Testis (tissue), 3 donors: Measurements from ENCODE around the gene RBKS. TPM values are rescaled to one million over a fixed set of nuclear protein-coding genes. Genes with fewer than 3 reads are reported as not detected.

Experiments used
- DNase-seq: peaks from one replicate; pipeline ENCODE4 v3.0.0-alpha.2; 2019
- H3K27ac ChIP-seq, 2 donors: fragments of 200-600 bp; sonication (generic); one replicate each; pipeline ENCODE4 v1.5.1; 2019
- H3K27me3 ChIP-seq: fragments of 200-600 bp; sonication (generic); one replicate; pipeline ENCODE4 v1.5.1; 2019
- H3K36me3 ChIP-seq: fragments of 200-600 bp; sonication (generic); one replicate; pipeline ENCODE4 v1.5.1; 2017; ENCODE audit warnings: low read depth; ENCODE audit errors: missing control alignments
- H3K4me1 ChIP-seq: fragments of 200-600 bp; sonication (generic); one replicate; pipeline ENCODE4 v1.5.1; 2019
- H3K4me3 ChIP-seq, 2 donors: fragments of 200-600 bp; sonication (generic); one replicate each; pipeline ENCODE4 v1.5.1; 2017 to 2019
- H3K9me3 ChIP-seq: fragments of 200-600 bp; sonication (generic); one replicate; pipeline ENCODE4 v1.5.1; 2017
- POLR2A ChIP-seq: fragments of 450-650 bp; IDR thresholded peaks from one replicate; pipeline ENCODE4 v1.6.1; 2017; ENCODE audit warnings: antibody characterized with exemption, mild to moderate bottlenecking, moderate library complexity
- WGBS, 2 donors: methylation state at CpG; one replicate each; pipeline ENCODE4 v1.1.5; 2018; 5-methylcytosine and 5-hydroxymethylcytosine counted together
- intact Hi-C: fragments of 100-400 bp; cut with DNase I; formaldehyde crosslinking; loops from one replicate; pipeline ENCODE4 v1.15.1; 2023; ENCODE audit warnings: low total_unique reads
- polyA plus RNA-seq: library from polyadenylated mRNA; stranded (reverse); fragments of 350-450 nt; fragmentation: Illumina TruSeq; extraction: RNeasy Lipid Tissue Mini Kit (QIAGEN cat#74804); gene quantifications from one replicate; pipeline ENCODE4 v1.2.3, GENCODE V29; 2014; ENCODE audit warnings: low read depth, low replicate concordance; ENCODE audit not compliant: insufficient read depth
- total RNA-seq, 2 donors: library from RNA; depleted of rRNA; stranded (reverse); fragments of >200 nt; gene quantifications; one replicate each; pipeline ENCODE4 v1.2.3, GENCODE V29; 2016
- TF ChIP-seq, protein P1 (sequence below), 3 experiments: fragments of 450-650 bp in 2 of 3; fragments of 200-600 bp in 1 of 3; sonication (generic) in 1 of 3; IDR thresholded peaks; one replicate each; pipeline ENCODE4 v1.5.1; 2016 to 2019; ENCODE audit warnings: antibody characterized with exemption in 3 of 3, mild to moderate bottlenecking in 2 of 3, moderate library complexity in 1 of 3

Gene RBKS
- total and polyA plus RNA-seq, 3 donors from 2014 or later: 6.1 to 18.4 (median 6.3) TPM

DNA sequence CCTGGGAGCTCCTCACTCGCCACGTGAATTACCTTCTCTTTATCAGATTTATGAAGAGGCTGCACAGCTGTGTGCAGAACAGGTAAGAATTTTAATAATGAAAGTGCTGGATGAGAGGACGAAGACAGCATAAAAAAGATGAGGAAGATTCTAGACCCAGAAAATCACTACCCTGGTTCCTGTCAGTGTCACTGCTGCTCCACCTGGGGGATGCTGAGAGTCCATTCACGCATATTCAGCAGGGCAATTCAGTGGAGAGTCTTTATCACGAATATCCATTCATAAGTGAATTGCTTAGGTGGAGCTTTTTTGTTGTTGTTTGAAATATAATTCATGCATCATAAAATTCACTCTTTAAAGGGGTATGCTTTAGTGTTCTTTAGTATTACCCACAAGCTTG, 66.6 kb downstream of the RBKS start:
- intact Hi-C loops: no loop called here
- H3K27ac ChIP-seq: no peak overlapping the region
- TF ChIP-seq POLR2A: no peak
- TF ChIP-seq, protein P1, sequence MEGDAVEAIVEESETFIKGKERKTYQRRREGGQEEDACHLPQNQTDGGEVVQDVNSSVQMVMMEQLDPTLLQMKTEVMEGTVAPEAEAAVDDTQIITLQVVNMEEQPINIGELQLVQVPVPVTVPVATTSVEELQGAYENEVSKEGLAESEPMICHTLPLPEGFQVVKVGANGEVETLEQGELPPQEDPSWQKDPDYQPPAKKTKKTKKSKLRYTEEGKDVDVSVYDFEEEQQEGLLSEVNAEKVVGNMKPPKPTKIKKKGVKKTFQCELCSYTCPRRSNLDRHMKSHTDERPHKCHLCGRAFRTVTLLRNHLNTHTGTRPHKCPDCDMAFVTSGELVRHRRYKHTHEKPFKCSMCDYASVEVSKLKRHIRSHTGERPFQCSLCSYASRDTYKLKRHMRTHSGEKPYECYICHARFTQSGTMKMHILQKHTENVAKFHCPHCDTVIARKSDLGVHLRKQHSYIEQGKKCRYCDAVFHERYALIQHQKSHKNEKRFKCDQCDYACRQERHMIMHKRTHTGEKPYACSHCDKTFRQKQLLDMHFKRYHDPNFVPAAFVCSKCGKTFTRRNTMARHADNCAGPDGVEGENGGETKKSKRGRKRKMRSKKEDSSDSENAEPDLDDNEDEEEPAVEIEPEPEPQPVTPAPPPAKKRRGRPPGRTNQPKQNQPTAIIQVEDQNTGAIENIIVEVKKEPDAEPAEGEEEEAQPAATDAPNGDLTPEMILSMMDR (IDR thresholded peaks at IDR 0.05): no peak
- no peak for DNase-seq
- H3K27me3 ChIP-seq: no peaks in the 10 kb centered on the region
- H3K4me3 ChIP-seq: no peak overlapping the region
- H3K9me3 ChIP-seq: no peaks in the 10 kb centered on the region
- H3K36me3 ChIP-seq: no peaks in the 10 kb centered on the region
- H3K4me1 ChIP-seq: no peaks in the 10 kb centered on the region
- 89 to 92% methylated on average over 5 of the region's 5 CpGs for WGBS, 2 donors

DNA sequence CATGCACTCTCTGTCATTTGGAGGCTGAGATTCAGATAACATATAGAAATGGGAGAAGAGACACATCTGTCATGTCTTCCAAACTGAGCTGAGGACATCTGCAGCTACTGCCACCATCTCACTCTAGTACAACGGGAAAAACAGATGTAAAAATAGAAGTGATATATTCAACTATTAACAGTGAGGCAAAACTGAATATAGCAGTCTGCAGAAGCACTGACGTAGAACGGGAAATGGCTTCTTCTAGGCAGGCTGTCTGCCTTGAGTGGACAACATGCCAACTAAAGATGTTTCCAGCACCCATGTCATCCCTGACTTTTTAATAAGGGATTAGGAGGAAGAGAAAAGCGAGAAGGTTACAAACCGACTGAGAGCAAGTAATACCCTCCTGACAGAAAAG, 67.1 kb downstream of the RBKS start:
- H3K36me3 ChIP-seq: no peaks in the 10 kb centered on the region

DNA sequence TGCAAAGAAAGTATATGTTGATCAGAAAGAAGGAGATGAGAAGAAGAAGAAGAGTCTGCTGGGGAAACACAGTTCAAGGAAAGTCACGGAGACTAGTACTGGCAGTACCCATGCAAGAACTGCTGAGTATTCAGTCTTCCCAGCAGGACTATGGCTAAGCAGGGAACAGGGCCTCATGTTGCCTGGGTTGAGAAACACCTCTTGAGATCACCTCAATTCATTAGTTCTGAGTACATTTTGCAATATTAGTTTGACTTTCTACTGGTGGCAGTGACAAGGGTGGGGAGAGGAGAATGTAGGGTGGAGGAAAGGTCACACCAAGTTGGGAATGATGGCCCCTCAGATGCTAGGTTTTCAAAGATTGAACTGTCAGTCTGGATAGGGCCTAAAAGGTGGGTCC, 68.1 kb downstream of the RBKS start:
- intact Hi-C loops: no loop called here
- no peaks in the 10 kb centered on the region for H3K27me3 ChIP-seq
- H3K36me3 ChIP-seq: no peaks in the 10 kb centered on the region
- 70 to 71% methylated on average over 1 of the region's 1 CpG for WGBS, 2 donors
- TF ChIP-seq POLR2A: no peak
- TF ChIP-seq, protein P1 (IDR thresholded peaks at IDR 0.05): no peak
- no peak for DNase-seq
- H3K4me3 ChIP-seq: no peak overlapping the region
- no peak overlapping the region for H3K27ac ChIP-seq
- no peaks in the 10 kb centered on the region for H3K4me1 ChIP-seq
- H3K9me3 ChIP-seq: no peaks in the 10 kb centered on the region

More for the DNA sequence above, 67.1 kb downstream of the RBKS start:
- H3K4me1 ChIP-seq: no peaks in the 10 kb centered on the region
- H3K9me3 ChIP-seq: no peaks in the 10 kb centered on the region
- H3K27ac ChIP-seq: no peak overlapping the region
- WGBS, 2 donors: 92 to 95% methylated on average over 5 of the region's 5 CpGs
- H3K27me3 ChIP-seq: no peaks in the 10 kb centered on the region
- TF ChIP-seq, protein P1 (IDR thresholded peaks at IDR 0.05): no peak
- no peak for TF ChIP-seq POLR2A
- no peak overlapping the region for H3K4me3 ChIP-seq
- intact Hi-C loops: no loop called here
- no peak for DNase-seq

DNA sequence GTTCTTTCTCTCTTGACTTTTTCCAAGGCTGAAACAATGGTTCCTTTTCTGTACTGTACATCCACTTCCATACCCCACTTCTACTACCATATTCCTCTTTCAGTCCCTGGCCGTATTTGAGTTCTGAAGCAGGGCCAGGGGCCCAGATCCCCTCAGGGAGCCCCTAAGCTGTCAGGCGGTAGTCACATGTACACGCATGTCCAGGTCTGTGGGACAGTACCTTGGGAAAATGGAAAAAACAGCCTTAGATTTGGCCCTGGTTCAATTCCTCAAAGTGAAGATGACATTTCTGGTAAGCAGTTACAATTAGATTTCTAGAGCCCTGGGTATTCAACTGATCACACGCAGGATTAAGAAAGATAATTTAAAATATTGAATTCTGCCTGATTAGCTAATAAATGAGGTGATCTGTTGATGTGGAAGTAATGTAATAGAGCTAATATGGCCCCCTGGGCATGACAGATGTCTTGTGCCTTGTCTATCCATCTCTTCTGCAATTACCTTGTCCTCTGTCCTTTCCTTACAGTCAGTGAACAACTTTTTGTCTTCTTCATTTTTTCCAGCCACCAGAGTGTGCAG, 74.2 kb downstream of the RBKS start:
- WGBS, 2 donors: 92 to 99% methylated on average over 4 of the region's 4 CpGs
- H3K36me3 ChIP-seq: no peaks in the 10 kb centered on the region
- TF ChIP-seq, protein P1 (IDR thresholded peaks at IDR 0.05): no peak
- no peak for TF ChIP-seq POLR2A
- no peak overlapping the region for H3K4me3 ChIP-seq
- H3K27me3 ChIP-seq: no peaks in the 10 kb centered on the region
- intact Hi-C loops: no loop called here
- no peaks in the 10 kb centered on the region for H3K9me3 ChIP-seq
- DNase-seq: no peak
- H3K27ac ChIP-seq: no peak overlapping the region
- no peaks in the 10 kb centered on the region for H3K4me1 ChIP-seq

DNA sequence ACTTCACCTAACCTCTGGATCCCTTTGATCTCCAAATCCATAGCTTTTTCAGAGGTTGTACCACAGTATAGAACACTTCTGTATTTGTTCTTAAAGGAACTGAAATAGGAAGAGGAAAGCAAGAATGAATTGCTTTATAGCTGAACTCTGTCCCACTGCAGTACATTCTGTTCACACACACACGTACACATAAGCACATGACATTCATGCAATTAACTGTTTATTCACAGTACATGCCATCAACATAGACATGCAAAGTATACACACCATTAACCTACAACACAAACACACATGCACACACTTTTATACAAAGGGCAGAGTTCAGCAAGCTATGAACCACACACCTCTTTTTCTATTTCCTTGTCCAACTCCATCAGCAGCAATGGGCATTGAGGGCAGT, 75.4 kb downstream of the RBKS start:
- Histone ChIP-seq H3K9me3 (no peaks in the 10 kb centered on the region), H3K27me3 (no peaks in the 10 kb centered on the region), H3K4me1 (no peaks in the 10 kb centered on the region), H3K36me3 (no peaks in the 10 kb centered on the region), H3K27ac (no peak overlapping the region), H3K4me3 (no peak overlapping the region)
- DNase-seq: no peak
- intact Hi-C loops: no loop called here
- no peak for TF ChIP-seq POLR2A
- TF ChIP-seq, protein P1 (IDR thresholded peaks at IDR 0.05): no peak
- 49 to 81% methylated on average over 1 of the region's 1 CpG for WGBS, 2 donors
